Left ventricle myocardium superior (tissue), 1 donor: ENCODE results near the gene ARL11. TPM values are rescaled to one million over a fixed set of nuclear protein-coding genes. Genes with fewer than 3 reads are reported as not detected.
"Not testable (repeated sequence)": the region's sequence is repeated elsewhere in the genome, so short reads cannot be mapped to it uniquely, and the experiment has no call there.

Source experiments
- ATAC-seq: fragments of 200-7000 bp; cut with Tn5 transposase; one replicate; pipeline ENCODE4 v1.9.1; 2020; ENCODE audit warnings: mild to moderate bottlenecking, moderate library complexity
- DNase-seq: peaks from one replicate; pipeline ENCODE4 v3.0.0-alpha.2; 2020
- intact Hi-C: fragments of 100-400 bp; cut with micrococcal nuclease; formaldehyde crosslinking; loops from one replicate; pipeline ENCODE4 v1.11.0; 2022
- total RNA-seq: library from RNA; stranded (reverse); fragmentation: NEBNext Ultra II Directional; extraction: Animal tissue kit (Norgen Biotek cat#: 25700); gene quantifications from one replicate; pipeline ENCODE4 v1.2.1, GENCODE V29; 2021
- donor health status: DM: no; HTN: yes; CAD: no; lungs with severe emphysema.

ARL11 gene
- total RNA-seq, 1 donor from 2014 or later, result 0.22 TPM

DNA sequence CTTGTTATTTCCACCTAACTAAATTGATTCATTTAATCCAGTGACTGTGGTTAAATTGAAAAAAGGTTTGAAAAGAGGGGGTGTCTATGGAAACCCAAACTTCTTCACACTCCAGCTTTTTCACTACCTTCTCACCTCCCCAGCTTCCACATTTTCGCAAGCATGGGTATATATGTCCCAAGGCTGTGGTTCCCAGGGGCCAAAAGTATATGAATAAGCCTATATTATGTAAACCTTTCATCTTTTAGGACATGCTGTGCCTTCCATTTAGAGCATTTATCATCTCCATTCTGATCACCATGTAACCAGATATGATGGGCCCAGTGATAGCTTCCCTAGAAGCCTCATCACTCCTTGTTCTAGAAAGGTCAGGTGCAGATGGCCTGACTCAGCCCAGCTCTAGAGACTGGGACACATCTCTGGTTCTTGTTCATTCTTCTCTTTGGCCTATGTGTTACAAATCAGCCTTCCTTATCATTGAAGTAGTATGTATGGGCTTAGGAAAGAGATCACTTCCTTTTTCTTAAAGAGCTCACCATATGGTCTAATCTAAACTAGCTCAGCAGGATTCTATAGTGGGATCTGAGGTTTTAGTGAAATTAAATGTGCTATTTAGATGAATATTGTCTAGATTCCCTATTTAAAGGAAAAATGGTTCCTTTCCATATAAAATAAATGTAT, 19.5 kb upstream of the ARL11 start:
- no peak for ATAC-seq
- intact Hi-C loops, result loop anchor here (5.0 kb wide), 1 partner anchor 306 kb away; no protein-coding TSS in a partner anchor
- no peak for DNase-seq

DNA sequence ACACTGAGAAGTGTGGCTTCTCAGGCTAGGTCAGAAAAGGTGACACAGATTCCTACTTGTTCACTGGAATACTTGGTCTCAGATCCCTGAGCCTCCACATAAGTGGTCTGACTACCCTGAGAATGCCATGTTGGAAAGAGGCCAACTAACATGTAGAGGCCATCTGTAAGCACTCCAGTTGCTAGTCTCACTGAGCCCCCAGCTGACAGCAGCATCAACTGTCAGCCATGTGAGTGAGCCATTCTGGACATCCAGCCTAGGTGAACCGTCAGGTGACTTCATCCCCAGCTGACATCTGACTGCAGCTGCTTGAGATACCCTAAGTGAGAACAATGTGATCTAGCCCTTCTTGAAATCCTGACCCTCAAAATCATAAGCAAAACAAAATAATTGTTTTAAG, 18.1 kb upstream of the ARL11 start:
- intact Hi-C loops, result no loop called here
- peak; percentile 50 for ATAC-seq
- DNase-seq, result no peak

GRCh38 chr13:49612042-49612441, 16.3 kb upstream of the ARL11 start:
- ATAC-seq, intact Hi-C loops, DNase-seq: not testable (repeated sequence)

DNA sequence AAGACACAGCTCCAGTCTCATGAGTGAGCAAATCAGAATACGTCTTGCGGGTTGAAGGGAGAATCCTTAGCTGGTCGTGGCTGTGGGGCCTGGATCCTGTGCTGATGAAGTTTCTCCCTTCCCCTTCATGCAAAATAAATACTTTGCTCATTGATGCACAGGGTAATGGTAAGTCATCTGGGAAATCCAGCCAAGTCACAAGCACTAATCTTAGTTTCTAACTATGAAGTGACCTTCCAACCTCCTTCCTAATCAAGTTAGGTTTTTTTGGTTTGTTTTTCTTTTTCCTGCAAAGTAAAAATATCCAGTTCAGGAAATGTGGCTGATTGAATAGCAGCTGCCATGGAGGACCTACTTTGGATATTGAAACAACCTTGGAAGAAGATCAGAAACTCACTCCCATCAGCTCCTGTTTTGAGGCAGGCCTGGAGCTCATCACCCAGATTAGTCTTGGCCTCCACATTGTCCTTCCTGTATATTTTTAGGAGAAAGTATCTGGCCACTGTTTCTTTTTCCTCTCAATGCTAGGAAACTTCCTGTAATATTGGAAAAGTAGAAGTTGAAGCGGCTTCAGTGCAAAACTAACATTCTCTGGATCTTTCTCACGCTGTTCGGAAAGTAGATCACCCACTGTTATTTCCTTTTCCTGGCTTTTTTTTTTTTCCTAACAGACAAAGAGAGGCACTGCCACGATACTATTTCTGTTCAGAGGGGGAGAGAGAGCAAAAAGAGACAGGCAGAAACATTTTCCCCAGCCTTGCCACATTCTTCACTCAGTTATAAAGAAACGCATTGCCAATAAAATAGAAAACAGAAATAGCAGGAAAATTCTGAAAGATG, 12.3 kb upstream of the ARL11 start:
- peak; percentile 56 for ATAC-seq
- intact Hi-C loops, result no loop called here
- no peak for DNase-seq

DNA sequence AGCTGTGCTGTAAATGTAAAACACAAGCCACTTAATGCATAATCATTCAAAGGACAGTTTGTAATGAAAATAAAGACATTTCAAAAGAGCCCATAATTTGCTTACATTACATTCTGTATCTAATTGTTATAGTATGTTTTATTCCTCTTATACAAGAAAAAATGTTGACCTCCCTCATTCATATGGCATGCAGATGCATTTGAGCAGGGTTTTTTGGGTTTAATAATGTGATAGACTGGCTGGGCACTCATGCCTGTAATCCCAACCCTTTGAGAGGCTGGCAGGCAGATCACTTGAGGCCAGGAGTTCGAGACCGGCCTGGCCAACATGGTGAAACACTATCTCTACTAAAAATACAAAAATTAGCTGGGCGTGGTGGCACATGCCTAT, 11.6 kb upstream of the ARL11 start:
- intact Hi-C loops, result no loop called here
- ATAC-seq (no peak), DNase-seq (no peak)

DNA sequence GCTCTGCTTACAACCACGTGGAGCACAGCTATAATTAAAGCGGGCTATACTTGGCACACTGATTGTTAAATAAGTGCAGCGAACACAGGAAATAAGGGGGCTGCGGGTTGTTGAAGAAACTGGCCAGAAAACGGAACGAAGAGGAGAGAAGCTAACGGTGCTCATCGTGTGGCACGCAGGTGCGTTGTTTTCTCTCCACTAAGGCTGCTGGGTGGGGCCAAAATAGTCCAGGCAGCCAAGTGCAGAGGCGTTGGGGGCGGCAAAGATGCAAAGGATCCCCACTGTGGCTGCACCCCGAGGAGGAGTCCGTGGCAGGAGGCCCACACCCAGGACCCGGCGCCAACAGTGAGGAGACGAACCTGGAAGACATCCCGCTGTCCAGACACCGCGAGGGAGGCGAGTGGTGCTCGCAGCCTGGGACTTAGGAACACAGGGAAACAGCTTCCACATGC, 8.1 kb upstream of the ARL11 start:
- no peak for ATAC-seq
- peak; percentile 49 for DNase-seq
- intact Hi-C loops, result no loop called here

- peak; percentile 57 for DNase-seq
- intact Hi-C loops, result no loop called here
- peak; percentile 82 for ATAC-seq
Measured at GRCh38 chr13:49622174-49622946, 5.9 kb upstream of the ARL11 start.

DNA sequence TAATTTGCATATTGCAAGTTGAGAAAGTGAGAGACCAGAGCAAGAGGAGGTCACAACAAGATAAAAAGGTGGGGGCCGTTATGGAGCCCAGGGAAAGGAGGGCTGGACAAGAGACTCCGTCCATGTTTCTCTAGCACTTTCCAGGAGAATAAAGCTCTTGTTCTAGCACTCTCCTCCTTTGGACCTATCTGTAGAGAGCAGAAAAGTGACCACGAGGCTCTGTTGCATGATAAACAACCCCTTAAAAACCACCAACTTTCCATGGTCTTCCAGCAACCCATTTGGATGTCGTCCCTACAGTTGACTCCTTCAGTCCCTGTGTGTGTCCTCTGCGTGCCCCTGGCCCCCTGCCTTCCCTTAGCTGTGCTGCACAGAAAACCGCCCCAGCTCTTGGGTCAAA, 4.1 kb upstream of the ARL11 start:
- intact Hi-C loops, result no loop called here
- no peak for ATAC-seq

GRCh38 chr13:49625392-49626079, 2.8 kb upstream of the ARL11 start:
- intact Hi-C loops, result no loop called here
- ATAC-seq, result peak; percentile 38
- DNase-seq, result peak; percentile 73

More for the DNA sequence above, 4.1 kb upstream of the ARL11 start:
- DNase-seq, result no peak

DNA sequence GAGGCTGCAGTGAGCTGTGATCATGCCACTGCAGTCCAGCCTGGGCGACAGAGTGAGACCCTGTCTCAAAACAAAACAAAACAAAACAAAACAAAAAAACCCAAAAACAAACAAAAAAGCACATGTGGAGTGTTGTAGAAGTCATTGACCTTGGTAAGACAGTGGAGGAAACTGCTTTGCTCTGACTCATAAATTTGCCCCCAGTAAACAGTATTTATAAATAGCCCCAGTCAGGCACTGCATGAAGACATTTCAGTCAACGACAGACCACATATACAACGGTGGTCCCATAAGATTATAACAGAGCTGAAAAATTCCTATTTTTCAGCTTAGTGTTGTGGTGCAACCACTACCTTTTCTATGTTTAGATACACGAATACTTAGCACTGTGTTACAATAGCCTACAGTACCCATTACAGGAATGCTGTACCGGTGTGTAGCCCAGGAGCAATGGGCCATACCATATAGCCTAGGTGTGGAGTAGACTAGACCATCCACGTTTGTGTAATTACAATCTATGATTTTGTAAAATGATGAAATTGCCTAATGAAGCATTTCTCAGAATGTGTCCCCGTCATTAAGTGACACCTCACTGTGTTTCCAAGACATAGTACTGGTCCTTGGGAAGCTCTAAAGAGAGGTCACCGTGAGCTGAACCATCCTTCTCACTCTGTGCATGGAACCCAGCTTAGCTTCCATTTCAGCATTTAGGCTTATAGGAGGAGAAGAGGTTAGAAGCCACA, 1.1 kb downstream of the ARL11 start:
- DNase-seq (no peak), ATAC-seq (peak; percentile 17)

DNA sequence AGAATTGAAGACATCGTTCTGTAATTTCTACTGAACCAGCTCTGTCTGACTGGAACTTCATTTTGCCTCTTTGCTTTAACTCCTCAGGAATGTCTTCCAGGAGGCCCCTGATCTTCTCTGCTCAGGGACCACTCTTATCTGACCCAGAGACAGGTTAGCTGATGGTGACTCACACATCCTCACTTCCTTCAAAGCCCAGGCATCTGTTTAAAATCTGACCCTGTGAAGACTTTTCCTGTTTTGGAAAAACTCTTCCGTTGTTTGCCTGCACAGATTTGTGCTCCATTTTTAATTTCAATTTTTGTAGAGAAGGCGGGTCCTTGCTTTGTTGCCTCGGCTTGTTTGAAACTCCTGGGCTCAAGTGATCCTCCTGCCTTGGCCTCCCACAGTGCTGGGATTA, 1.6 kb downstream of the ARL11 start:
- DNase-seq (no peak), ATAC-seq (no peak)
- intact Hi-C loops, result no loop called here

More for the DNA sequence above, 1.1 kb downstream of the ARL11 start:
- intact Hi-C loops, result no loop called here

DNA sequence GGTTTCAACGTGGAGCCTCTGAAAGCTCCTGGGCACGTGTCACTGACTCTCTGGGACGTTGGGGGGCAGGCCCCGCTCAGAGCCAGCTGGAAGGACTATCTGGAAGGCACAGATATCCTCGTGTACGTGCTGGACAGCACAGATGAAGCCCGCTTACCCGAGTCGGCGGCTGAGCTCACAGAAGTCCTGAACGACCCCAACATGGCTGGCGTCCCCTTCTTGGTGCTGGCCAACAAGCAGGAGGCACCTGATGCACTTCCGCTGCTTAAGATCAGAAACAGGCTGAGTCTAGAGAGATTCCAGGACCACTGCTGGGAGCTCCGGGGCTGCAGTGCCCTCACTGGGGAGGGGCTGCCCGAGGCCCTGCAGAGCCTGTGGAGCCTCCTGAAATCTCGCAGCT, 2.3 kb downstream of the ARL11 start:
- ATAC-seq (no peak), DNase-seq (no peak)
- intact Hi-C loops, result no loop called here

DNA sequence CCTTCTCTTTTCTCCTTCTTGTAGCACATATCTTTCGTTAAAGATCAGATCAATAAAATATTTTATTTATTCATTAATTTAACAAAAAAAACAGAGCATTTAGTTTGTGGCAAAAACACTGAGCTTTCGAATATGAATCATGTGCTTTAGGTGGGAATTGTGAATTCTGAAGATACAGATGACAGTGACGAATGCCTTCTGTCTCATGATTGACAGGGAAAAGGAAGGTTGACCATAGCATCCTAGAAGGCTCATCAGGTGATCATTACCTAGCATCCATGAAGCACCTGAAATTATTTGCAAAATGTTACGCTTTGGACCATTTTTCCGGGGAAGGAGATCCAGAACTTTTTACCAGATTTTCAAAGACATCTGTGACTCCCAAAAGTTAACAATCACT, 3.8 kb downstream of the ARL11 start:
- no peak for DNase-seq
- ATAC-seq, result no peak
- intact Hi-C loops, result no loop called here

GRCh38 chr13:49633710-49634109, 5.4 kb downstream of the ARL11 start:
- no peak for ATAC-seq
- no peak for DNase-seq
- intact Hi-C loops, result no loop called here

- intact Hi-C loops, result no loop called here
- ATAC-seq, result peak; percentile 39
- DNase-seq, result no peak
Measured at GRCh38 chr13:49635599-49636433, 7.5 kb downstream of the ARL11 start.

DNA sequence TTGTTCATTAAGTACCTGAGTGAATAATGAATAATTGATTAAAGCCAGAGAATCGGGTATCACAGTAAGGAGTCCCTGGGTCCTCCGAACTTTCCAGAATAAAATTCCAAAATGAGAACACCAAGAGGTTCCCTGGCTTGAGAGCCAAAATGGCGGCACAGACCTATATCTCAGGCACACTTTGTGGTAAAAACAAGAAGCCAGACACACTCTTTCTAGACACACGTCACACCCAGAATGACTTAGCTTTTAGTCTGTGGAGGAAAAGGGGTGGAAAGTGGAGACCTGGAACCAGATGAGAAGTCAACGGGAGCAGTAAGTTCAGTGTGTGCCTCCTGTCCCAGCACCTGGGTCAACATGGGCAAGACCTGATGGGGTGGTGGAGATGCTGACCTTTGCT, 8.4 kb downstream of the ARL11 start:
- DNase-seq (no peak), ATAC-seq (no peak)
- intact Hi-C loops, result no loop called here

- intact Hi-C loops, result no loop called here
- DNase-seq (no peak), ATAC-seq (no peak)
Measured at GRCh38 chr13:49638030-49638743, 9.9 kb downstream of the ARL11 start.
